GM23248 (cell line): ENCODE data around the gene CELA3B.

Experiments used
- EZH2 ChIP-seq: fragments of 200-600 bp; sonication (generic); IDR thresholded peaks from 2 replicates; pipeline ENCODE4 v1.6.1; 2018; ENCODE audit warnings: antibody characterized with exemption, mild to moderate bottlenecking; ENCODE audit not compliant: insufficient read depth, poor library complexity, severe bottlenecking
- EZH2phosphoT487 ChIP-seq: fragments of 200-600 bp; sonication (generic); IDR thresholded peaks from 2 replicates; pipeline ENCODE4 v1.6.1; 2018; ENCODE audit warnings: antibody characterized with exemption, moderate library complexity, mild to moderate bottlenecking, low read depth; ENCODE audit not compliant: insufficient read depth

- TF ChIP-seq EZH2phosphoT487 (no peak), EZH2 (no peak)
Observed at GRCh38 chr1:21966247-21967000, 10.4 kb upstream of the CELA3B start.
